Esophagus muscularis mucosa (tissue), 4 donors: Measurements from ENCODE around the gene RPH3AL. TPM values are rescaled to one million over a fixed set of nuclear protein-coding genes. Genes with fewer than 3 reads are reported as not detected.

ENCODE experiments used
- DNase-seq: peaks from one replicate; pipeline ENCODE4 v3.0.0-alpha.2; 2017; ENCODE audit errors: extremely low spot score
- H3K27ac ChIP-seq, 4 donors: fragments of 200-600 bp; sonication (generic); replicated peaks in 1 of 4; 1 replicate in 3 of 4; 2 replicates in 1 of 4; pipeline ENCODE4 v1.5.1; 2016 to 2019; ENCODE audit warnings: mild to moderate bottlenecking in 1 of 4
- H3K27me3 ChIP-seq, 4 donors: fragments of 200-600 bp; sonication (generic); one replicate each; pipeline versions ENCODE4 v1.5.1 to v1.6.0; 2016 to 2019
- H3K36me3 ChIP-seq, 4 donors: fragments of 200-600 bp; sonication (generic); one replicate each; pipeline ENCODE4 v1.5.1; 2016 to 2019
- H3K4me1 ChIP-seq, 4 donors: fragments of 200-600 bp; sonication (generic); one replicate each; pipeline ENCODE4 v1.5.1; 2016 to 2019
- H3K4me3 ChIP-seq, 4 donors: fragments of 200-600 bp; sonication (generic); 1 replicate in 2 of 4; 2 replicates in 2 of 4; pipeline ENCODE4 v1.5.1; 2016 to 2019; ENCODE audit warnings: mild to moderate bottlenecking in 4 of 4, moderate library complexity in 1 of 4
- H3K9me3 ChIP-seq, 4 donors: fragments of 200-600 bp; sonication (generic); 1 replicate in 3 of 4; 2 replicates in 1 of 4; pipeline ENCODE4 v1.5.1; 2016 to 2019
- CTCF ChIP-seq, 3 experiments: fragments of 200-600 bp in 2 of 3; fragments of 450-650 bp in 1 of 3; sonication (generic) in 2 of 3; IDR thresholded peaks; one replicate each; pipeline ENCODE4 v1.5.1; 2017 to 2019; ENCODE audit warnings: antibody characterized with exemption in 3 of 3, mild to moderate bottlenecking in 2 of 3, moderate library complexity in 1 of 3
- EP300 ChIP-seq: sonication (generic); formaldehyde crosslinking; IDR thresholded peaks from one replicate; pipeline ENCODE4 v1.6.1; 2017; ENCODE audit warnings: antibody characterized with exemption
- POLR2A ChIP-seq: fragments of 450-650 bp; IDR thresholded peaks from one replicate; pipeline ENCODE4 v1.6.1; 2017; ENCODE audit warnings: antibody characterized with exemption, moderate library complexity, mild to moderate bottlenecking, low read depth
- POLR2AphosphoS5 ChIP-seq, 2 donors: sonication (generic); formaldehyde crosslinking; IDR thresholded peaks; one replicate each; pipeline ENCODE4 v1.6.1; 2017; ENCODE audit warnings: antibody characterized with exemption in 2 of 2
- WGBS: methylation state at CpG from one replicate; pipeline ENCODE4 v1.1.5; 2018; 5-methylcytosine and 5-hydroxymethylcytosine counted together
- intact Hi-C: fragments of 100-400 bp; cut with DNase I; formaldehyde crosslinking; loops from one replicate; pipeline ENCODE4 v1.15.1; 2023
- total RNA-seq, 4 donors: library from RNA; depleted of rRNA; stranded (reverse); fragments of >200 nt; gene quantifications; one replicate each; pipeline versions ENCODE4 v1.1.0 to v1.2.1, GENCODE V29; 2016

Gene RPH3AL
- total RNA-seq, 4 donors from 2014 or later = 8.7 to 21.0 (median 14.8) TPM

GRCh38 chr17:187130-187529 lies 165.5 kb downstream of the RPH3AL start:
- H3K27me3 ChIP-seq = peaks cover 0 to 30% (median 0%) of the 10 kb centered on the region in 4 donors
- H3K9me3 ChIP-seq = no peaks in the 10 kb centered on the region
- no peak overlapping the region for H3K4me3 ChIP-seq
- intact Hi-C loops = no loop called here
- WGBS = 67% methylated on average over 2 of the region's 2 CpGs
- no peaks in the 10 kb centered on the region for H3K36me3 ChIP-seq
- no peak overlapping the region for H3K27ac ChIP-seq
- H3K4me1 ChIP-seq = peaks cover 0 to 6% (median under 1%) of the 10 kb centered on the region in 4 donors
- TF ChIP-seq POLR2A (no peak), POLR2AphosphoS5 (IDR thresholded peaks at IDR 0.05) (no peak), EP300 (no peak), CTCF (IDR thresholded peaks at IDR 0.05) (no peak)
- DNase-seq = no peak

- no peak for DNase-seq
- no peak for TF ChIP-seq CTCF (IDR thresholded peaks at IDR 0.05)
- TF ChIP-seq EP300 = no peak
- no peak for TF ChIP-seq POLR2A
- no peak for TF ChIP-seq POLR2AphosphoS5 (IDR thresholded peaks at IDR 0.05)
- intact Hi-C loops = no loop called here
- Histone ChIP-seq H3K9me3 (no peaks in the 10 kb centered on the region), H3K36me3 (no peaks in the 10 kb centered on the region), H3K4me1 (peaks cover 0 to 19% (median 10%) of the 10 kb centered on the region in 4 donors), H3K4me3 (no peak overlapping the region), H3K27me3 (peaks cover 0 to 44% (median 2%) of the 10 kb centered on the region in 4 donors), H3K27ac (peak overlapping the region in 1 of 4 donors; percentile 14)
- WGBS = 73% methylated on average over 14 of the region's 14 CpGs
Measured at GRCh38 chr17:185445-186138, 167.0 kb downstream of the RPH3AL start.

- Histone ChIP-seq H3K36me3 (no peaks in the 10 kb centered on the region), H3K27ac (no peak overlapping the region), H3K4me3 (no peak overlapping the region), H3K4me1 (peaks cover 5 to 44% (median 28%) of the 10 kb centered on the region in 4 donors), H3K27me3 (peaks cover 0 to 69% (median 12%) of the 10 kb centered on the region in 4 donors), H3K9me3 (no peaks in the 10 kb centered on the region)
- intact Hi-C loops = no loop called here
- 80% methylated on average over 8 of the region's 8 CpGs for WGBS
- no peak for DNase-seq
- no peak for TF ChIP-seq EP300
- no peak for TF ChIP-seq CTCF (IDR thresholded peaks at IDR 0.05)
- no peak for TF ChIP-seq POLR2AphosphoS5 (IDR thresholded peaks at IDR 0.05)
- no peak for TF ChIP-seq POLR2A
Measured at GRCh38 chr17:183021-183420, 169.6 kb downstream of the RPH3AL start.

- no peaks in the 10 kb centered on the region for H3K9me3 ChIP-seq
- no peak for DNase-seq
- H3K27me3 ChIP-seq = peaks cover 0 to 77% (median 12%) of the 10 kb centered on the region in 4 donors
- H3K27ac ChIP-seq = peak overlapping the region in 1 of 4 donors; percentile 16
- intact Hi-C loops = no loop called here
- TF ChIP-seq EP300 (no peak), CTCF (IDR thresholded peaks at IDR 0.05) (no peak), POLR2AphosphoS5 (IDR thresholded peaks at IDR 0.05) (no peak), POLR2A (no peak)
- H3K4me3 ChIP-seq = peak overlapping the region; percentile 49 to 63 (median 52)
- peaks cover 5 to 44% (median 28%) of the 10 kb centered on the region in 4 donors for H3K4me1 ChIP-seq
- no peaks in the 10 kb centered on the region for H3K36me3 ChIP-seq
- 82% methylated on average over 11 of the region's 18 CpGs for WGBS
Measured at GRCh38 chr17:182050-182751, 170.4 kb downstream of the RPH3AL start.
